ENCODE measurements around the gene NHERF2. TPM values are rescaled to one million over a fixed set of nuclear protein-coding genes. Genes with fewer than 3 reads are reported as not detected.

NHERF2 gene
- total RNA-seq, 1 donor from 2014 or later, result 23.4 TPM

- Mint-ChIP-seq H3K27me3 (peaks cover 32% of the 10 kb centered on the region), H3K36me3 (peaks cover 4% of the 10 kb centered on the region), H3K27ac (peak within 1 kb of the TSS; percentile 67), H3K9me3 (no peaks in the 10 kb centered on the region), H3K4me1 (ENCODE audit: unreplicated experiment) (peaks cover 6% of the 10 kb centered on the region), H3K4me3 (peak within 1 kb of the TSS; percentile 83)
- DNase-seq (ENCODE audit: extremely low spot score, unreplicated experiment), result no peak
- no peak for TF ChIP-seq CTCF (conservative IDR thresholded peaks at IDR 0.05)
Measured at GRCh38 chr16:1989209-1990100, 37.2 kb upstream of the NHERF2 start, which contains the start of gene SYNGR3. SYNGR3 (plus strand) TSS chr16:1989970; CDS start chr16:1990103, 133 bp downstream.

DNA sequence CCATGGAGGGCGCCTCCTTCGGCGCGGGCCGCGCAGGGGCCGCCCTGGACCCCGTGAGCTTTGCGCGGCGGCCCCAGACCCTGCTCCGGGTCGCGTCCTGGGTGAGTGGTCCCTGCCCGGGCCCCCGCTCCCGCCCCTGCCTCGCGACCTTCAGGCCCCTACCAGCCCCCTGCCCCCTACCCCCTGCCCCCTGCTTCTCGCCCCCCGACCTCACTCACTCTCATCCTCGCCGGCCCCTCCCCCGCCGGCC lies 36.7 kb upstream of the NHERF2 start:
- TF ChIP-seq CTCF (conservative IDR thresholded peaks at IDR 0.05), result no peak
- no peaks in the 10 kb centered on the region for H3K9me3 Mint-ChIP-seq
- DNase-seq (ENCODE audit: extremely low spot score, unreplicated experiment), result no peak
- H3K27me3 Mint-ChIP-seq, result peaks cover 32% of the 10 kb centered on the region
- peaks cover 2% of the 10 kb centered on the region for H3K4me1 Mint-ChIP-seq (ENCODE audit: unreplicated experiment)
- H3K4me3 Mint-ChIP-seq, result no peak overlapping the region
- no peak overlapping the region for H3K27ac Mint-ChIP-seq
- H3K36me3 Mint-ChIP-seq, result peaks cover 4% of the 10 kb centered on the region

DNA sequence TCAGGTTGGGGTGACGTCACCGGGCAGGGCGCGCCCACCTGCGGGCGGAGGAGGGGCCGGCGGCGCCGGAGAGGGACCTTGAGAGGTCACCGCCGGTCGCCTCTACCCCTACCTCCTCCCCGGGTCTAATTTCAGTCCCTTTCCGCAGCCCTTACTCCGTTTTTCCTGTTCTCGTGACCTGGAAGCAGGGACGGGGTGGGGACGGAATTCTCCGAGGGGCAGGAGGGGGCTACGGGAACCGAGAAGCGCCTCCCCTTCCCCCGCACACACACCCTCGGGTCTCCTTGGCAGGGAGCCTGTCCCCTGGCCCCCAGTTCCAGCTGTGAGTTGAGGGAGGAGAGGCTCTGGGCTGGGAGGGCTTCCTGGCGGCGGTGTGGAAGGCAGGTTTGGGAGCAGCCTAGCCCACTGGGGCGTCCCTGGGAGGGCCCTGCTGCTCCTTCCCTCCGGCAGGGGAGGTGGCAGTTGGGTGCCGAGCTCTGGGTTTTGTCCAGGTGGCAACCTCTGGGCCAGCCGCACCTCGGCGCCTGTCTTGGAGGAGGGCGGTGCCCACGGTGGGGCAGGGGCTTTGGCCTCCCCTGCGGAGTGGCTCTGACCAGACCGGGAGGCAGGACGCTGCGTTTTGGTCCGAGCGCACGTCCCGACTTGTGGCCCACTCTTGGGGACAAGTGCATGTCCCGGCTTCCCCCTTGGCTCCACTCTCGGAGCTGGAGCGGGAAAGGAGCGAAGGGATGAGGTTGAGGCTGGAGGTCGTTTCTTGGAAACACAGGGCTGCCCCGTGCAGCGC lies 36.2 kb upstream of the NHERF2 start:
- Mint-ChIP-seq H3K9me3 (no peaks in the 10 kb centered on the region), H3K4me1 (ENCODE audit: unreplicated experiment) (no peaks in the 10 kb centered on the region), H3K4me3 (peak overlapping the region; percentile 65), H3K36me3 (peaks cover 4% of the 10 kb centered on the region), H3K27me3 (peaks cover 32% of the 10 kb centered on the region), H3K27ac (no peak overlapping the region)
- TF ChIP-seq CTCF (conservative IDR thresholded peaks at IDR 0.05), result no peak
- no peak for DNase-seq (ENCODE audit: extremely low spot score, unreplicated experiment)

DNA sequence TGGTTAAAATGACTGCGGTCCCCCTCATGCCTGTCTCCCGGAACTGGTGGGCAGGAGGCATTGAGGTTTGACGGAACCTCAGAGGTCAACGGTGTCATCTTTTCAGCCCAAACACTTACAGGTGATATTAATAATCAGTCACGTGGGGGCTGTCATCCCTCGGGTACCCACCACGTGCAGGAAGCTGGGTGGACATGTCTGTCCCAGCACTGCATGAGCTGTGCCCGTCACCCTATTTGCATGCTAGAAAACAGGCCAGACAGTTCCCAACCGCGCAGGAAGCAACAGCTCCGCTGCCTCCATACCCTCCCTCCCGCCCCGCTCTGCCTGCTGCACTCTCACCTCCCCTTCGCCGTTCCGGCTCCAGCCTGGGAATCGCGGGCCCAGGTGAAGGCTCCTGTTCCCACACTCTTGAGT lies 35.6 kb upstream of the NHERF2 start:
- no peak overlapping the region for H3K27ac Mint-ChIP-seq
- TF ChIP-seq CTCF (conservative IDR thresholded peaks at IDR 0.05), result no peak
- peak overlapping the region; percentile 62 for H3K4me3 Mint-ChIP-seq
- H3K4me1 Mint-ChIP-seq (ENCODE audit: unreplicated experiment), result no peaks in the 10 kb centered on the region
- peaks cover 32% of the 10 kb centered on the region for H3K27me3 Mint-ChIP-seq
- H3K36me3 Mint-ChIP-seq, result peaks cover 4% of the 10 kb centered on the region
- no peaks in the 10 kb centered on the region for H3K9me3 Mint-ChIP-seq
- no peak for DNase-seq (ENCODE audit: extremely low spot score, unreplicated experiment)

GRCh38 chr16:1991588-1991947 lies 35.1 kb upstream of the NHERF2 start:
- TF ChIP-seq CTCF (conservative IDR thresholded peaks at IDR 0.05), result no peak
- Mint-ChIP-seq H3K27ac (no peak overlapping the region), H3K27me3 (peaks cover 32% of the 10 kb centered on the region), H3K9me3 (no peaks in the 10 kb centered on the region), H3K4me3 (peak overlapping the region; percentile 62), H3K4me1 (ENCODE audit: unreplicated experiment) (no peaks in the 10 kb centered on the region), H3K36me3 (peaks cover 4% of the 10 kb centered on the region)
- no peak for DNase-seq (ENCODE audit: extremely low spot score, unreplicated experiment)
